HG02884 (cell line): ENCODE results near the gene GCNT2.
"Not testable (repeated sequence)": the region's sequence is repeated elsewhere in the genome, so short reads cannot be mapped to it uniquely, and the experiment has no call there.

Experiments used
- ATAC-seq: cut with Tn5 transposase; IDR thresholded peaks from one replicate; pipeline ENCODE4 v1.9.1; 2021; ENCODE audit warnings: mild to moderate bottlenecking, moderate library complexity; ENCODE audit not compliant: unreplicated experiment

The GCNT2 gene

GRCh38 chr6:10513544-10513943 lies 7.6 kb upstream of the GCNT2 start:
- ATAC-seq: no peak

- no peak for ATAC-seq
Observed at GRCh38 chr6:10514049-10514780, 6.9 kb upstream of the GCNT2 start.

- no peak for ATAC-seq
Observed at GRCh38 chr6:10516953-10517352, 4.2 kb upstream of the GCNT2 start.

- no peak for ATAC-seq
Observed at GRCh38 chr6:10518557-10519407, 2.4 kb upstream of the GCNT2 start.

DNA sequence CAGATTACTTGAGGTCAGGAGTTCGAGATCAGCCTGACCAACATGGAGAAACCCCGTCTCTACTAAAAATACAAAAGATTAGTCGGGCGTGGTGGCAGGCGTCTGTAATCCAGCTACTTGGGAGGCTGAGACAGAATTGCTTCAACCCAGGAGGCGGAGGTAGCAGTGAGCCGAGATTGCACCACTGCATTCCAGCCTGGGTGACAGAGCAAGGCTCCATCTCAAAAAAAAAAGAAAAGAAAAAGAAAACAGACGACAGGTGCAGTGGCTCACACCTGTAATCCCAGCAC lies 1.8 kb upstream of the GCNT2 start:
- ATAC-seq: not testable (repeated sequence)

DNA sequence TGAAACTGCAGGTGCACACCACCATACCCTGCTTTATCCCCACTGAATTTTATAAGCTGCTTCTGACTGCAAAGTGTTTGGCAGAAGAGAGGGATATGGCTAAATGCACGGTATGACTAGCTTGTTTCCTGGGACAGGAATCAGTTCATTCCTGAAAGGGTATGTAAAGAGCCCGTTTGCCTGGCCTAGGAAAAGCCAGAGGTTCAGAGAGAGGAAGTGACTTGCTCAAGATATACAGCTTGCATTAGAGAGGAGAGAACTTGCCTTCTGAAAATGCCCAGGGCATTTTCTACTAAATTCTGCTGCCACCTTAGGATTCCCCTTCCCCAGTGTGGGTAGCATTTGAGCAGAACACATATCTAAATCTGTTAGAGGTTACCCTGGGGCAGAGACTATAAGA lies 683 bp upstream of the GCNT2 start:
- peak; percentile 6 for ATAC-seq

- ATAC-seq: no peak
Observed at GRCh38 chr6:10522929-10523573, 1.9 kb downstream of the GCNT2 start.

- no peak for ATAC-seq
Observed at GRCh38 chr6:10526156-10526555, 5.0 kb downstream of the GCNT2 start.

DNA sequence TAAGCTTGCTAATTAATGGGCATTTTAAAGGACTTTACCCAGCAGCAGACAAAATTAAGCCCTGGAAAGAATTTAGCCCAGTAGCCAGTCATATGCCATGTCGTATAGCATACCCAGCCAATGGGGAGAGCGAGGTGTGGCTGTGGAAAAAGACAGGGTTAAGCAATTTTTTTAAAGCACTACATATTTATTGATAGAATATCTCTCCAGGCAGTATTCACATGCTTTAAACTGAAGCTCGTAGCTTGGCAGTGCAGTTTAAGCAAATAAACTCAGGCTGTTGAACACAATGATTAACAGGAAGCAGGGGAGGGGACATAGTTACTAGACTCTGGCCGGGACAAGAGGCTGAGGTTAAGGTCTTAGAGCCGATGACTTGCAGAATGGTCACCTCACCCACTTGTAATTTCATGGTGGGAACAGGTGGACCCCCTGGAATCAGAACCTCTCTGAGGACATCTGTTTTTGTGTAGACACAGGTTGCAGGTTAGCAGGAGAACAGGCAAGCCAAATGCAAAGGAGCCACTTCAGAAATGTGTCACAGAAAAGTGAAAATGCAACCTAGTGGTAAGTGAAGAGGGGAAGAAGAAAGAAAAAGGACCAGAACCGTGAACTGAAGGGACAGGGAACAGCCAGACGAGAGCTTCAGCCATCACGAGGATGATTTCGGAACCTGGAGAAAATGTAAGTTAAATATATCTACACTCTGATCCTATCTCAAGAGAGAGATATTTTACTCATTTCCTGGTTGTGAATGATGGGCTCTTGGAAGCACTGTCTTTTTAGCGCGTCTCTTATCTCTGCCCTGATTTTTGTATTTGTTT lies 7.2 kb downstream of the GCNT2 start:
- peak; percentile 45 for ATAC-seq

DNA sequence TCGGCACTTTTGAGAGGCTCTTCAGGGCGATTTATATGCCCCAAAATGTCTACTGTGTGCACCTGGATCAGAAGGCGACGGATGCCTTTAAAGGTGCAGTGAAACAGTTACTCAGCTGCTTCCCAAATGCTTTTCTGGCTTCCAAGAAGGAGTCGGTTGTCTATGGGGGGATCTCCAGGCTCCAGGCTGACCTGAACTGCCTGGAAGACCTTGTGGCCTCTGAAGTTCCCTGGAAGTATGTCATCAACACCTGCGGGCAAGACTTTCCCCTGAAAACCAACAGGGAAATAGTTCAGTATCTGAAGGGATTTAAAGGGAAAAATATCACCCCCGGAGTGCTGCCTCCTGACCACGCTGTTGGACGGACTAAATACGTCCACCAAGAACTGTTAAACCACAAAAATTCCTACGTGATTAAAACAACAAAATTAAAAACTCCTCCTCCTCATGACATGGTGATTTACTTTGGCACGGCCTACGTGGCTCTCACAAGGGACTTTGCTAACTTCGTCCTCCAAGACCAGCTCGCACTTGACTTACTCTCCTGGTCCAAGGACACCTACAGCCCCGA lies 8.2 kb downstream of the GCNT2 start:
- ATAC-seq: no peak

- not testable (repeated sequence) for ATAC-seq
Observed at GRCh38 chr6:10529828-10530374, 8.8 kb downstream of the GCNT2 start.

DNA sequence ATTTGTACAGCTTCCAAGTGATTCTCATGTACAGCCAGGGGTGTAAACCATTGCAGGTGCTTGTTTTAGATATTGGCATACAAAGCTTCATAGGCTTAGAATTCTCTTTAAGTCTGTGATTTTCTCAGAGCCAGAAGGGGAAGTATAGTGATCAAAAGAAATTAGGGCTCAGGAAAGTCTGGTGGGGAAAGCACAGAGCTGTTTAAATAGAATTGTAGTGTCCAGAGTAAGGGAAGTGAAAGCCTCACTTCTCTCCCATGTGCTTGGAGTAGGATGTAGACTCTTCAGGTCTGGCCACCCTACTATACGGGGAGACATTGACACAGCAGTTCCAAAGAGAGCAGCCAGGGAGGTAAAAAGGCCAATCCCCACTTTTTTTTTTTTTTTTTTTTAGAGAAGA lies 10.4 kb downstream of the GCNT2 start:
- ATAC-seq: no peak

- ATAC-seq: no peak
Observed at GRCh38 chr6:10531942-10532341, 10.8 kb downstream of the GCNT2 start.

GRCh38 chr6:10532392-10532791 lies 11.2 kb downstream of the GCNT2 start:
- ATAC-seq: no peak

GRCh38 chr6:10534419-10534762 lies 13.2 kb downstream of the GCNT2 start:
- peak; percentile 2 for ATAC-seq

GRCh38 chr6:10535193-10535592 lies 14.0 kb downstream of the GCNT2 start:
- ATAC-seq: no peak

DNA sequence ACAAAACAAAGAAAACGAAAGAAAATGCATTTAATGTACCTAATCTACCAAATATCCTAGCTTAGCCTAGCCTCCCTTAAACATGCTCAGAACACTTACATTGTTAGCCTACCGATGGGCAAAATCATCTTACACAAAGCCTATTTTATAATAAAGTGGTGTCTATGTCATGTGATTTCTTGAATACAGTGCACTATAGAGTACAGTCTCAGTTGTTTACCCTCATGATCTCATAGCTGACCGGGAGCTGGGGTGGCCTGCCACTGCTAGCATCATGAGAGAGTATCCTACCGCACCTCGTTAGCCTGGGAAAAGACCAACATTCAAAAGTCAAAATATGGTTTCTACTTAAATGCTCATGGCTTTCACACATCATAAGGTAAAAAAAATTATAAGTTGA lies 16.6 kb downstream of the GCNT2 start:
- no peak for ATAC-seq

- ATAC-seq: no peak
Observed at GRCh38 chr6:10540073-10540746, 19.1 kb downstream of the GCNT2 start.

DNA sequence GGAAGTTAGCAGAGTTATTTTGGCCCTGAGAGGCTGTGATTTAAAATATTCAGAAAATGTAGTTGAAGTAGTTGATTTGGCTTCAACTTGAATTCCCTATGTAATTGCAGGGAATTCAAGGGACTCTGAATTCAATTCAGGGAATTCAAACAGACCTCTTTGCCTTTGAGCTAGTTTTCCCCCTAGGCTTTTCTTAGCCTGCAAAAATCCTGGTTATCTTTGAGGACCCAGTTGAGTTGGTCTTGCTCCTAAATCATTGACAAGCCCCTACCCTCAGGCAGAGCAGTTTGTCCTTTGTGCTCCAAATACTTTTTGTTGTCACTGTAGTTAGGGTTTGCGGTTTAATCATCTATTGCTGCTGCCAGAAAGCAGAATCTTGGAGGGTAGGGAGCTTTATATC lies 20.4 kb downstream of the GCNT2 start:
- ATAC-seq: no peak

DNA sequence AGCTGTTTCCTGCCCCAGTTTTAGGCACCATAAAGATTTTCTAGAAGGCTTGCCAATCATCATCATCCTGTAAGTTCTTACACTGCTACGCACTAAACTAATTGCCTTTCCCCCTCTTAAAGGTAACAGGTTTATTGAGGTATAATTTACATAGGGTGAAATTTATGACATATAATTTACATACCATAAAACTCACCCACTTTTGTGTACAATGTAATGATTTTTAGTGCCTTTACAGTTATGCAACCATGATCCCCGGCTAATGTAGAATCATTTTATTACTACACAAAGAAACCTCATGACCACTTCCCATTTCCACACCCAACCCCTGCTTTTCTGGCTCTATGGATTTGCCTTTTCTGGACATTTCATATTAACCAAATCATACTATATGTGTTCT lies 21.1 kb downstream of the GCNT2 start:
- no peak for ATAC-seq
